NCI-H526 (cell line): Measurements from ENCODE around the gene NKD1.
"Not testable (repeated sequence)": the region's sequence is repeated elsewhere in the genome, so short reads cannot be mapped to it uniquely, and the experiment has no call there.

Experiments
- DNase-seq, 2 experiments: peaks; one replicate each; lab custom pipeline; 2025; lab: John Stamatoyannopoulos, UW

The NKD1 gene

GRCh38 chr16:50548125-50548908 lies at the start of gene NKD1:
Gene NKD1, plus strand, starts transcription at chr16:50548396. Its CDS starts 158 bp downstream, at chr16:50548554.
- DNase-seq = peak; percentile 3 to 70

GRCh38 chr16:50498431-50499155 lies 49.6 kb upstream of the NKD1 start:
- no peak for DNase-seq

DNA sequence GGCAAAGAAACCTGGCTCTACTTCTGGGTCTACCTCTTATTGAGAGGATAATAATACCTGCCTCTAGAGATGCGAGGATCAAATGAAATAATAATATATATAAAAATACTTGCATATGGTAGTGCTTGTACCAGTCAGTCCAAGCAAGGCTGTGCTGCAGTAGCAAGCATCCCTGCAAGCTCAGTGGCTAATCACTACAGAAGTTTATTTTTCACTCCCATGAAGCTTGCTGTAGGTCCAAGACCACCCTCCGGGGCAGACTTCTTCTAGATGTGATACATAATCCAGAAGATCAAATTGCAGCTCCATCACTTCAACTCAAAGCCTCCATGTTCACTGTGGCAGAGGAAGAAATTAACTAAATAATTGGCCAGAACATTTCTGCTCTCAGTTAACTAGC lies 48.9 kb upstream of the NKD1 start:
- DNase-seq = no peak

DNA sequence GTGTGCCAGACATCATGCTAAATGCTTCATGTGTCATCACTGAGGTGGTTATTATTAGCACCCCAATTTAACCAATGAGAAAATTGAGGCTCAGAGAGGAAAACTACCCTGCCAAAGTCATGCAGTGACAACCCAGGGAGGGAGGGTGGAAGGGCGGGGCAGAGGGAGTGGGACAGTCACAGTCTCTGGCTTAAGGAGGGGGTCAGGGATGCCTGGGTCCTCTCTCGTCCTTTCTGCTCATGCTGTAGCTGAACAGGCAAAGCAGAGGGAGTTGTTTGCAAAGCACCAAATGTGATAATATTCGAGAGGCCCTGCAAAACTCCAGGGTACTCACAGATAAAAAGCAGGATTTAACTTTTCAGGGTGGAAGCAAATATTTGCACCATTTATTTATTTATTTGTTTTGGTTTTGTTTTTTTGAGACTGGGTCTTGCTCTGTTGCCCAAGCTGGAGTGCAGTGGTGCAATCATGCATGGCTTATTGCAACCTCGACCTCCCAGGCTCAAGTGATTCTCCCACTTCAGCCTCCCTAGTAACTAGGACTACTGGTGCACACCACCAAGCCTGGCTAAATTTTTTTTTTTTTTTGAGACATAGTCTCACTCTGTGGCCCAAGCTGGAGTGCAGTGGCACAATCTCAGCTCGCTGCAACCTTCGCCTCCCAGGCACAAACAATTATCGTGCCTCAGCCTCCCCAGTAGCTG lies 47.9 kb upstream of the NKD1 start:
- DNase-seq = no peak

DNA sequence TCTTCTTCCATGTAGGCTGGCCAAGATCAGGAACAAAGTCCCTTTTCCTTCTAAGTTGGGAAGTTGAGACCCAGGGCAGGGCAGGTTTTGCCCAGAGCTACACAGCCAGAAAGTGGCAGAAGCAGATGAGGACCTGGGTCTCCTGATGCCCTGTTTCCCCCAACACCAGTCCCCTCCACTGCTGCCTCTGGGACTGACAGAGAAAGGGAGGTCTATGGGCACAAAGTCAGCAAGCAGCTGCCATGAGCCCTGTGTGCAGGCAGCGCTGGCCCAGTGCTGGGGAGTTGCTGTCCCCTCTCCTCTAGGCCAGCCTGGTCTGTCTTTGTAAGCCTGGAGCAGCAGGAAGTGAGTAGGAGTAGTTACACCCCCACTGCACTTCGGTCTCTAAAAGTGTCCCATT lies 46.9 kb upstream of the NKD1 start:
- DNase-seq = no peak

GRCh38 chr16:50501986-50502615 lies 46.1 kb upstream of the NKD1 start:
- no peak for DNase-seq

DNA sequence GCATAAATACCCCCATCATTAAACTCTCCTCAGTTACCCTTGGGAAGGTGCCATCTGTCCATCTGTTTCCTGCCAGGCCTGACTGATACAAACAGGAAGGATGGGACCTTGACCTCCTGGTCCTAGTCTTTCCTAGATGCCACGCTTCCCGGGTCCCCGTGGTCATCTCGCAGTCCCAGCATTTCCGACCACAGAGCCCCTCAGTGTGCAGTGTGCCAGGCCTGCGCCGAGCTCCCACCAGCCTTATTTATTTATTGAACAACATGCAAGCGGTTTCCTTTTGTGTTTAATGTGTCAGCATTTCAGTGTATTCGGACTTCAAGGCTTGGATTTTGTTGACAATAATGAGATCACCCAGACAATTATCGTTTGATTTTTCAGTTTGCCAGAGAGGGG lies 45.6 kb upstream of the NKD1 start:
- DNase-seq = no peak

DNA sequence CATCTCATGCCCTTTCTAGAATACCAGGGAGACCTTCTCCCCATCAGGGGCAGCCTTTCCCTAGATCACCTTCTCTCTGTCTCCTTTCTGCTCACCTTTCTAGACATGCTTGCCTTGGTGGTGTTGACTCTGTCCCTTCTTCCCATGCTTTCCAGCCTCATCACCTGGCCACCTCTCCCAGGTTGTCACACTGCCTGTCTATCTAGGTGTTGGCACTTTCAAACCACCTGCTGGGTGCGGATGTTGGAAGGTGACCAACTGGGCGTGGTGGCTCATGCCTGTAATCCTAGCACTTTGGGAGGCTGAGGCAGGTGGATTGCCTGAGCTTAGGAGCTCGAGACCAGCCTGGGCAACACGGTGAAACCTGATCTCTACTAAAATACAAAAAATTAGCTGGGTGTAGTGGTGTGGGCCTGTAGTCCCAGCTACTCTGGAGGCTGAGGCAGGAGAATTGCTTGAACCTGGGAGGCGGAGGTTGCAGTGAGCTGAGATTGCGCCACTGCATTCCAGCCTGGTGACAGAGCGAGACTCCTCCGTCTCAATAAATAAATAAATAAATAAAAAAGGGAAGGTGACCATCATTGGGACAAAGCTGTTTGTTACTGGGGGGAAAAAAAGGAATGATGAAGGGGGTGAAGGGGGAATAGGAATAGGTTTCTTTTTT lies 44.2 kb upstream of the NKD1 start:
- DNase-seq = not testable (repeated sequence)

- no peak for DNase-seq
Observed at GRCh38 chr16:50505115-50505514, 43.1 kb upstream of the NKD1 start.

DNA sequence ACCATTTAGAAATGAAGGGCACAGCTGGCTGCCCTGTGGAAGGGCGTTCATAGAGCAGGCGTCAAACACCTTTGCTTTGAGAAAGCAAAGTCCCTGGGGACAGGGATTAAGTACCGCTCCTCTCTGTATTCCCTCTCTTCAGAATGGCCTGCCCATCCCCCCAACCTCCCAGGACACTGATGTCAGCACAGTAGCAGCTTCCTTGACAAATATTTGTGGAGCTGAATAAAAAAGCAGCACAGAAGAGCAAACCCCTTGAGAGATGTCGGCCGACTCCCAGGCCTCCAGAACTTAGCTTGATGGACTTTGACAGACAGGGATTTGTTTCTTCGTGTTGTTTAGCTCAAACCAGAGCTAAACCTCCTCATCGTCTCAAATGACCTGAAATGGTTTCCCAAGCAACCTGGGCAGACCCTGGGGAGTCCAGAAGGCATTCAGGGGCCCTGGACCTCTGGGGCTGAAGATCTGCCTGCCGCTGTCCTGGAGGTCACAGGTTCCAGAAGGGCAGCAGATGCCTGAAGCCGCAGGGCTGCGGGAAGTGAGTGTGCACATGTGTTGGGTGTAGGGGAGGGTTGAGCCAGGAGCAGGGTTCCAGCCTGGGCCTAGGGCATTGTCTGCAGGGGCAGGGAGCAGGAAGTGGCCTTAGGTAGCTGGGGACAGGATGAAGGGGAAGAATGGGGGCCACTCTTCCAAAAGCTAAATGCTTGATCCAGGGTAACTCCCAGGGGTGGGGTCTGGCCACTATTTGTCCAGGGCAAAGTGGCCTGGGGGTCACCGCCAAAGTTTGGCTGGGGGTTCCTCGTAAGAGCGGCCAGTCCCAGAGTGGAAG lies 42.3 kb upstream of the NKD1 start:
- DNase-seq = peak in 1 of 2 experiments; percentile 24

DNA sequence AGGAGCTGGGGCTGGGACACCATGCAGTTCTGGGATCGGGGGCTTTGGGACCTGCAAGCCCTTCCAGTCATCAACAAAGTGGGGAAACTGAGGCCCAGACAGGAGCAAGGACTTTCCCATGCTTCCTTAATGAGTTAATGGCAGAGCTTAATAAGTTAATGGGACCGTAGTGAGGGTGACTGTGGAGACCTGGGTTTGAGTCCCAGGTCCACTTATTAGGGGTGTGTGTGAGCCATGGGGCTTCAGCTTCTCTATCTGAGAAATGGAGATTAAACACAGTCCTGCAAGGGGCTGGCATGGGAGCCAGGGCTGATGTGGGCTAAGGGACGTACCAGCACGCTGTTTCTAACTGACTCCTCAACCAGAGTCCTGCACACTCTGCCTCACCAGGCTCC lies 41.7 kb upstream of the NKD1 start:
- DNase-seq = no peak

DNA sequence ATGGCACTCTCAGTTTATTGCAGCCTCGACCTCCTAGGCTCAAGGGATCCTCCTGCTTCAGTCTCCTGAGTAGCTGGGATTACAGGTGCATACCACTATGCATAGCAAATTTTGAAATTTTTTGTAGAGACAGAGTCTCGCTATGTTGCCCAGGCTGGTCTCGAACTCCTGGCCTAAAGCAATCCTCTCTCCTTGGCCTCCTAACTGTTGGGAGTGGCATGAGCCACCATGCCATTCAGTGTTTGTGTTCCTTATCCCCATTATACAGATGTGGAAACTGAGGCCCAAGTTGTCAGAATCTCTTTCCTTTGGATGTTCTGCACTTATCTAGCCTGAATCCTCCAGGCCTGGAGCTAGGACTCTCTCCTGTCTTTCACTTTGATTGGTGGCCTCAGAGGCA lies 40.8 kb upstream of the NKD1 start:
- no peak for DNase-seq

GRCh38 chr16:50509521-50510341 lies 38.5 kb upstream of the NKD1 start:
- DNase-seq = peak in 1 of 2 experiments; percentile 37

GRCh38 chr16:50515218-50515617 lies 33.0 kb upstream of the NKD1 start:
- no peak for DNase-seq

GRCh38 chr16:50516401-50516800 lies 31.8 kb upstream of the NKD1 start:
- DNase-seq = no peak

DNA sequence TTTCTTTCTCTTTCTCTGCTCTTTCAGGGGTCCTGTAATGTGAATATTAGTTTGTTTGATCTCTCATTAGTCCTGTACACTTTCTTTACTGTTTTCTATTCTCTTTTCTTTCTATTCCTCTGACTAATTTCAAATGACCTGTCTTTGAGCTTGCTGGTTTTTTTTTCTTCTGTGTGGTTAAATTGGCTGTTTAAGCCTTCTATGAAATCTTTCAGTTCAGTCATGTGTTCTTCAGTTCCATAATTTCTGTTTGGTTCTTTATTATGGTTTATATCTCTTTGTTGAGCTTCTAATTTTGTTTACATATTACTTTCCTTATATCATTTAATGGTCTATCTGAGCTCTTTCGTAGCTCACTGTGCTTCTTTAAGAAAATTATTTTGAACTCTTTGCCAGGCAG lies 31.3 kb upstream of the NKD1 start:
- no peak for DNase-seq

DNA sequence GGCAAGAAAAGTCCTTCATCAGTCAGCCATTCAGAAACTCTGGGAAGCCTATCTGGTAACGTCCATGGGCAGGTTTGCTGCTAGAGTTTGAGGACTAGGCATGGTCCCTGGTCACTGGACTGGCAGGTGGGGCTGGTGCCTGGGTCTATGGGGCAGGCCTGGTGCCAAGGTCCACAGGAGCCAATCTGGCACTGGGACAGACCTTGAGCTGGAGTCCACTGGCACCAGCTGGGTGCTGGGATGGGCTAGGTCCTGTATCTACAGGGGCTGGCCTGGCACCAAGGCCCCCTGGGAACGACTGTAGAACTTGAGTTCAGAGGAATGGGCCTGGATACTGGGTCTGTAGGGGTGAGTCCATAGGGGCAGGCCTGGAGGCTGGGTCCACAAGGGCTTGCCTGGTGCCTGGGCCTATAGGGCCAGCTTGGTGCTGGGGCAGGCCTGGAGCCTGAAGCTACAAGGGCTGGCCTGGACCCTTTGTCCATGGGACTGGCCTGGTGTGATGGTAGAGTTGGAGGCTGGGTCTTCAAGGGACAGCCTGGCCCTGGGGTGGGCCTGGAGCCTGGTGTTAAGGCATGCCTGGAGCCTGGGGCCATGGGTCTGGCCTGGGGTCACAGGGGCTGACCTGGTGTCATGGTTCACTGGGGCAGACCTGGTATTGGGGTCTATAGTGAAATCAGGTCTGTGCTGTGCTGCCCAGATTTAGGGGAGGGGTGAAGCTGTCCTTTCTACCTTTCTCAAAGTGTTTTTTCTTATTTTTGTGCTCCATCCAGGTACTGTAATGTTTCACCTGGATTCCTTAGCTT lies 30.5 kb upstream of the NKD1 start:
- no peak for DNase-seq

- no peak for DNase-seq
Observed at GRCh38 chr16:50519001-50519400, 29.2 kb upstream of the NKD1 start.

- no peak for DNase-seq
Observed at GRCh38 chr16:50519602-50520001, 28.6 kb upstream of the NKD1 start.
